ENCODE measurements around the gene DLG2. TPM values are rescaled to one million over a fixed set of nuclear protein-coding genes. Genes with fewer than 3 reads are reported as not detected.

DLG2 gene
- total RNA-seq, 1 donor from 2014 or later, result 7.2 TPM

- Histone ChIP-seq H3K27ac (no peak overlapping the region), H3K36me3 (no peaks in the 10 kb centered on the region), H3K27me3 (ENCODE audit: low read depth) (no peaks in the 10 kb centered on the region), H3K4me3 (no peak overlapping the region), H3K9me3 (no peaks in the 10 kb centered on the region), H3K4me1 (peaks cover 15% of the 10 kb centered on the region)
- intact Hi-C loops (cut with DNase I), result no loop called here
- no peak for TF ChIP-seq CTCF (IDR thresholded peaks at IDR 0.05)
- DNase-seq, result no peak
- no peak for ATAC-seq
Measured at GRCh38 chr11:83727251-83727650, 1899.9 kb downstream of the DLG2 start.

- intact Hi-C loops (cut with DNase I), result no loop called here
Measured at GRCh38 chr11:83726316-83726715, 1900.8 kb downstream of the DLG2 start.

GRCh38 chr11:83725728-83726127, 1901.4 kb downstream of the DLG2 start:
- H3K36me3 ChIP-seq, result no peaks in the 10 kb centered on the region
- intact Hi-C loops (cut with DNase I), result no loop called here
- no peak overlapping the region for H3K27ac ChIP-seq
- no peak overlapping the region for H3K4me3 ChIP-seq
- H3K9me3 ChIP-seq, result no peaks in the 10 kb centered on the region
- peaks cover 15% of the 10 kb centered on the region for H3K4me1 ChIP-seq
- no peaks in the 10 kb centered on the region for H3K27me3 ChIP-seq (ENCODE audit: low read depth)
- no peak for ATAC-seq
- TF ChIP-seq CTCF (IDR thresholded peaks at IDR 0.05), result no peak
- no peak for DNase-seq

More at GRCh38 chr11:83726316-83726715, 1900.8 kb downstream of the DLG2 start:
- H3K4me1 ChIP-seq, result peaks cover 15% of the 10 kb centered on the region
- no peak for TF ChIP-seq CTCF (IDR thresholded peaks at IDR 0.05)
- no peaks in the 10 kb centered on the region for H3K27me3 ChIP-seq (ENCODE audit: low read depth)
- DNase-seq, result no peak
- H3K9me3 ChIP-seq, result no peaks in the 10 kb centered on the region
- no peak overlapping the region for H3K27ac ChIP-seq
- ATAC-seq, result no peak
- no peaks in the 10 kb centered on the region for H3K36me3 ChIP-seq
- H3K4me3 ChIP-seq, result no peak overlapping the region

GRCh38 chr11:83725269-83725560, 1901.9 kb downstream of the DLG2 start:
- H3K9me3 ChIP-seq, result no peaks in the 10 kb centered on the region
- intact Hi-C loops (cut with DNase I), result no loop called here
- DNase-seq, result no peak
- no peaks in the 10 kb centered on the region for H3K36me3 ChIP-seq
- H3K4me1 ChIP-seq, result peaks cover 15% of the 10 kb centered on the region
- ATAC-seq, result peak in 1 of 2 donors; percentile 12
- peak overlapping the region; percentile 44 for H3K4me3 ChIP-seq
- no peaks in the 10 kb centered on the region for H3K27me3 ChIP-seq (ENCODE audit: low read depth)
- no peak for TF ChIP-seq CTCF (IDR thresholded peaks at IDR 0.05)
- H3K27ac ChIP-seq, result no peak overlapping the region

GRCh38 chr11:83723999-83724398, 1903.1 kb downstream of the DLG2 start:
- peak; percentile 45 for TF ChIP-seq CTCF (IDR thresholded peaks at IDR 0.05)
- H3K36me3 ChIP-seq, result no peaks in the 10 kb centered on the region
- intact Hi-C loops (cut with DNase I), result no loop called here
- DNase-seq, result no peak
- peaks cover 15% of the 10 kb centered on the region for H3K4me1 ChIP-seq
- peak; percentile 67 to 74 for ATAC-seq
- H3K9me3 ChIP-seq, result no peaks in the 10 kb centered on the region
- no peak overlapping the region for H3K27ac ChIP-seq
- peak overlapping the region; percentile 44 for H3K4me3 ChIP-seq
- no peaks in the 10 kb centered on the region for H3K27me3 ChIP-seq (ENCODE audit: low read depth)
